Measurements from ENCODE around the gene SCRN2.

SCRN2 gene

DNA sequence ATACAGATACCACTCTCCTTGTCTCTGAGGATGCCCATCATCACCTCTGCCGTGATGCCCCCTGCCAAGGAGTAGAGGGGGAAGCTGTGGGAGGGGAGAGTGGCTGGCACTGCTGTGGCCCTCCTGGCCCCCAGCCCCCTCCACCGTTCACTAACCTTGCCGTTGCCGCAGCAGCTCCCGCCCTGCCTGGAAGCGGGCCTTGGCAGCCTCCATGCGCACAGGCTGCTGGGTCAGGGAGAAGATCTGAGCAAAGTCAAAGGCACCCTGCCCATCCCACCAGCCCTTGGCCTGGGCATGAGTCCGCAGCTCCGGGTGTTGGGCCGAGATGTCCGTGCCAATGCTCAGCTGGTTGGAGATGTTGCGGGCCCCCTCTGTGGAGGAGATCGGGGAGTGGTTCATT lies 2.4 kb downstream of the SCRN2 start:
- DNase-seq (ENCODE audit: low read depth), result no peak
- no peak overlapping the region for H3K4me3 ChIP-seq (ENCODE audit: low read depth, low read length)

GRCh38 chr17:47837401-47838039 lies 3.6 kb downstream of the SCRN2 start:
- DNase-seq (ENCODE audit: low read depth), result no peak
- TF ChIP-seq CTCF (IDR thresholded peaks at IDR 0.05; ENCODE audit: insufficient read depth, low read depth, low read length, missing control alignments), result no peak
- no peak overlapping the region for H3K4me3 ChIP-seq (ENCODE audit: low read depth, low read length)

More for the DNA sequence above, 2.4 kb downstream of the SCRN2 start:
- no peak for TF ChIP-seq CTCF (IDR thresholded peaks at IDR 0.05; ENCODE audit: insufficient read depth, low read depth, low read length, missing control alignments)

DNA sequence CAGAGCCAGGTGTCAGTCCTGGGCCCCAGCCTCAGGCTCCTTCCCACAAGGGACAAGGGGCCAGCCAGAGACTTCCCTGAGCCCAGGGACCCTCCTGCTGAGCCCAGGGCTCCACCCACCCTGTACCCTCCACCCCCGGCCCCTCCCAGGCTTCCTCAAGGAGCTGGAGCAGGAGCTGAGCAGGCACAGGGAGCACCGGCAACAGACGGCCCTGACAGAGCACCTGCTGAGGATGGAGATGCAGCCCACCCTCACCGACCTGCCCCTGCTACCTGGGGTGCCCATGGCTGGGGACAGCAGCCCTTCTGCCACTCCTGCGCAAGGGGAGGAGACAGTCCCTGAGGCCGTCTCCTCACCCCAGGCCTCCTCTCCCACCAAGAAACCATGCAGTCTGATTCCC lies 4.5 kb downstream of the SCRN2 start:
- TF ChIP-seq CTCF (IDR thresholded peaks at IDR 0.05; ENCODE audit: insufficient read depth, low read depth, low read length, missing control alignments), result no peak
- no peak for DNase-seq (ENCODE audit: low read depth)
- no peak overlapping the region for H3K4me3 ChIP-seq (ENCODE audit: low read depth, low read length)

DNA sequence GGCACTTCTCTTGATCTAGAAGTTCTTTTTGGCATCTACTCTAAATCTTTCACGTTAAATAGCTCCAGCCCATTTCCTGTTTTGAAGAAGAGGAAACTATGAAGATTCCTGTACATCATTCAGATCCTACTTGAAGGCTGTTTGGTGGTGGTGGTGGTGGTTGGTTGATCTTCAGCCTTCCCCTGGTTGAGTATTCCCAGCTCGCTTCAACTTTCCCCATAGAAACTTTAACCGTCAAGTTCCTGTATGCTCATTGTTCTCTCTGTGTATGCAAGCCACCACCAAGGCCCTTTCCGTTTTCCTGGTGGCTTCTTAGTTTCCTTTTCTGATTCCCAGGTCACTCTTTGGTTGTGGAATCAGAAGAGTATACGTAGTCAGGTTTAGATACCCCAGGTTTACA lies 6.3 kb downstream of the SCRN2 start:
- no peak overlapping the region for H3K4me3 ChIP-seq (ENCODE audit: low read depth, low read length)
- TF ChIP-seq CTCF (IDR thresholded peaks at IDR 0.05; ENCODE audit: insufficient read depth, low read depth, low read length, missing control alignments), result no peak
- DNase-seq (ENCODE audit: low read depth), result no peak

GRCh38 chr17:47831934-47832327 lies 9.1 kb downstream of the SCRN2 start:
- no peak for TF ChIP-seq CTCF (IDR thresholded peaks at IDR 0.05; ENCODE audit: insufficient read depth, low read depth, low read length, missing control alignments)
- H3K4me3 ChIP-seq (ENCODE audit: low read depth, low read length), result peak overlapping the region; percentile 81
- DNase-seq (ENCODE audit: low read depth), result no peak

DNA sequence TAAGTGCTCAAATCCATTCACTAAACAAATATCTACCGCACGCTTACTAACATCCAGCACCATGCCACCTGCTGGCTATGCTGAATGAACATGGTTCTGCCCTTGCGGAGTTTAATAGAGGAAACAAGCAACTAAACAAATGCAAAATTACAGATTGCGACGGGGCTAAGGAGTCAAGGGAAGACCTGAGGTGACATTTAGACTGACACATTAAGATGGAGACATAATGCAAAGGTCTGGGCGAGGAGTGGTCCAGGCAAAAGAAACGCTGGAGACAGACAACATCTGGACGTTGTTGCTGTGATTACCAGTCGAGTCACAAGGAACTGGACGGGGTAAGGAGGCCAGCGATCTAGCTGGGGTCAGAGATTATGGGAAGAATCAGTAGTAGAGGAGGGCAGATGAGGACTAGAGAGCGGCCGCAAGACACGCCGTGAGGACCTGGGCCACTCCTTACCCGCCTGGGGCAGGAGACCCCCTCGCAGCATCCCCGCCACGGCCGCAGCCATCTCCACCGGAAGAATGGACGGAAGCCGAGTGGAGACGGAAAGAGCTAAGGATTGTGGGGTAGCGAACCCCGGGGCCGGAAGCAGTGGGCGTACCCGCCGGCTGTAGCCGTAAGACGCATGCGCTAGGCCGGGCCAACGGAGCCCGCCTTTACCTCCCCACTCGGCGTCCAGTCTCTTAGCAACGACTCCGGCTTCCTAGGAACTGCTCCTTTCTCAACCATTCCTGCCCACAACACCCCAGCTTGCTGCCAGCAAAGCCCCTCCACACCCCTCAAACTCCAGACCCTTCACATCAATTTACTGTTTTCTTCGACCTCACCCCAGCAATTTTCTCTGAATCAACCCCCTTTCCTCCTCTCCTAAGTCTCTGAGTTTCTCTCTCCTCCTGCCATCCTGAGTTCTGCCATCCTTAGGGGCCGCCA lies 9.8 kb downstream of the SCRN2 start, which contains the start of the genes LRRC46 and MRPL10:
LRRC46 (plus strand) TSS at position 668 of the 931 bp plus-strand sequence. CDS start 320 bp downstream, outside the sequence.
MRPL10 (minus strand) TSS at position 539 of the 931 bp plus-strand sequence; CDS start at position 509, 30 bp downstream.
- peak within 1 kb of the TSS; percentile 81 for H3K4me3 ChIP-seq (ENCODE audit: low read depth, low read length)
- TF ChIP-seq CTCF (IDR thresholded peaks at IDR 0.05; ENCODE audit: insufficient read depth, low read depth, low read length, missing control alignments), result no peak
- DNase-seq (ENCODE audit: low read depth), result peak; percentile 94

Measured in GM12865 (cell line).